BLaER1 (cell line): ENCODE results near the gene DLX3.
A peak's percentile ranks its signal among the peaks of the same experiment; 100 is the strongest.

Experiments used
- H3K27ac ChIP-seq: shearing (Covaris generic); formaldehyde crosslinking; 2 replicates; pipeline ENCODE4 v1.8.1; 2022
- H3K27me3 ChIP-seq: shearing (Covaris generic); formaldehyde crosslinking; 2 replicates; pipeline ENCODE4 v1.8.1; 2022
- H3K36me3 ChIP-seq: shearing (Covaris generic); formaldehyde crosslinking; 2 replicates; pipeline ENCODE4 v1.8.1; 2022
- H3K4me1 ChIP-seq: shearing (Covaris generic); formaldehyde crosslinking; 2 replicates; pipeline ENCODE4 v1.8.1; 2022
- H3K4me2 ChIP-seq: shearing (Covaris generic); formaldehyde crosslinking; 2 replicates; pipeline ENCODE4 v1.8.1; 2022
- H3K4me3 ChIP-seq: shearing (Covaris generic); formaldehyde crosslinking; 2 replicates; pipeline ENCODE4 v1.8.1; 2022
- H3K9ac ChIP-seq: shearing (Covaris generic); formaldehyde crosslinking; 2 replicates; pipeline ENCODE4 v1.8.1; 2022
- H3K9me3 ChIP-seq: shearing (Covaris generic); formaldehyde crosslinking; 2 replicates; pipeline ENCODE4 v1.8.1; 2022
- H4K20me1 ChIP-seq: shearing (Covaris generic); formaldehyde crosslinking; 2 replicates; pipeline ENCODE4 v1.8.1; 2022
- Cebpa-rat ChIP-seq: shearing (Covaris generic); IDR thresholded peaks from 2 replicates; pipeline ENCODE4 v1.8.1; 2022

DLX3 gene

GRCh38 chr17:49969134-49969759, 25.8 kb downstream of the DLX3 start, which contains the start of gene DLX4:
TSS of gene DLX4 (plus strand) at chr17:49969190. CDS start at chr17:49969469, 279 bp downstream.
- Histone ChIP-seq H3K27ac (no peak within 1 kb of the TSS), H3K4me2 (peak within 1 kb of the TSS; percentile 77), H3K36me3 (no peaks in the 10 kb centered on the region), H4K20me1 (peaks cover 78% of the 10 kb centered on the region), H3K9me3 (peaks cover 27% of the 10 kb centered on the region), H3K9ac (0 out of 2 replicates have a peak within 1 kb of the TSS, but pooled peaks have one; percentile 2), H3K4me1 (peaks cover 15% of the 10 kb centered on the region), H3K27me3 (peaks cover 100% of the 10 kb centered on the region), H3K4me3 (peak within 1 kb of the TSS; percentile 65)
- no peak for TF ChIP-seq Cebpa-rat

GRCh38 chr17:49968405-49969133, 26.5 kb downstream of the DLX3 start:
- 0 out of 2 replicates have a peak overlapping the region, but pooled peaks have one; percentile 2 for H3K9ac ChIP-seq
- peak; percentile 88 for TF ChIP-seq Cebpa-rat
- peaks cover 100% of the 10 kb centered on the region for H3K27me3 ChIP-seq
- no peak overlapping the region for H3K27ac ChIP-seq
- H3K9me3 ChIP-seq: peaks cover 27% of the 10 kb centered on the region
- H3K36me3 ChIP-seq: no peaks in the 10 kb centered on the region
- peak overlapping the region; percentile 65 for H3K4me3 ChIP-seq
- peaks cover 15% of the 10 kb centered on the region for H3K4me1 ChIP-seq
- peaks cover 80% of the 10 kb centered on the region for H4K20me1 ChIP-seq
- peak overlapping the region; percentile 77 for H3K4me2 ChIP-seq

DNA sequence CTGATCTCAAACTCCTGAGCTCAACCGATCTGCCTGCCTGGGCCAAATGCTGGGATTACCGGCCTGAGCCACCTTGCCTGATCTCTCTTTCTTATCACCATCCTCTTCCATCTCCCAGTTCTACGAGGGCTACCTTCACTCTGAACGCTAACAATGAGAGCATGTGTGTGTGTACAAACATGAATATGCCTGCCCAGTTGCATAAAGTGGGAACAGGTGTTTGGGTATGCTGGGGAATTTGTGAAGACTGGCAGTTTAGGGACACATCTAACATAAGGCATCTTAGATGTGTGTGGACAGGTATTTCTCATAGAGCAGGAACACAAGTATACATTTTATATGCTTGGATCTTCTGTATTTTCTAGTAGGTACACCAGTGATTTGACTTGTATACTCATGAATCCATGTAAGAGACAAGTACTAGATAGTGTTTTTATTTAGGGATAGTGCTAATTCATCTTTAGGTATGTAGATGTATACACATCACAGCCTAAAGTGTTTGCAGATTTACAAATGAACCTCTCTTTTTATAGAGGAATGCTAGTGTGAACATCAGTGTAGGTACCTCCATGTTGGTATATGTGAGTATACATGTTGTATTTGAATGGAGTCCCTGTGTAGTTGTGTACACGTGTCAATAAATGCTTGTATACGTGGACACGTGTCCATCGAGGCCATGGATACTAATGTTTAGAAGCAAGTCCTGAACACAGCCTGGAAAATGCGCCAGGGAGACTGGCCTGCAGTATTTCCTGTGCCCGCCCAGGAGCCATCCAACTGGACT, 27.2 kb downstream of the DLX3 start:
- no peak for TF ChIP-seq Cebpa-rat
- Histone ChIP-seq H3K9me3 (peaks cover 27% of the 10 kb centered on the region), H3K36me3 (no peaks in the 10 kb centered on the region), H3K4me2 (peak overlapping the region; percentile 77), H3K4me3 (peak overlapping the region; percentile 65), H3K27me3 (peaks cover 100% of the 10 kb centered on the region), H3K9ac (no peak overlapping the region), H3K4me1 (peaks cover 15% of the 10 kb centered on the region), H4K20me1 (peaks cover 76% of the 10 kb centered on the region), H3K27ac (no peak overlapping the region)

DNA sequence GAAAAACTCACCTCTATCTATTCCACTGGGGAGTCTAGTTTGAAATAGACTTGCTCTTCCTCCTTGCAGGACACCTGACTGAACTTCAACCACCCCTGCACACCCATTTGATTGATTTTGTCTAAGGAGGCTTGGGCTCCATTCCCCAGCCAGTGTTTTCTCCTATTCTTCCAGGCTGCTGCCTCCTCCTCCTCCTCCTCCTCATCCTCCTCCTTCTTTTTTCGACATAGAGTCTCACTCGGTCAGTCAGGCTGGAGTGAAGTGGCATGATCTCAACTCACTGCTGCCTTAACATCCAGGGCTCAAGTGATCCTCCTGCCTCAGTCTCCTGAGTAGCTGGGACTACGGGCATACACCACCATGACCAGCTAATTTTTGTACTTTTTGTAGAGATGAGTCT, 27.8 kb downstream of the DLX3 start:
- Histone ChIP-seq H3K4me1 (peaks cover 15% of the 10 kb centered on the region), H3K4me3 (no peak overlapping the region), H4K20me1 (peaks cover 76% of the 10 kb centered on the region), H3K36me3 (no peaks in the 10 kb centered on the region), H3K4me2 (no peak overlapping the region), H3K9ac (no peak overlapping the region), H3K27ac (no peak overlapping the region), H3K27me3 (peaks cover 100% of the 10 kb centered on the region), H3K9me3 (peaks cover 27% of the 10 kb centered on the region)
- TF ChIP-seq Cebpa-rat: no peak

DNA sequence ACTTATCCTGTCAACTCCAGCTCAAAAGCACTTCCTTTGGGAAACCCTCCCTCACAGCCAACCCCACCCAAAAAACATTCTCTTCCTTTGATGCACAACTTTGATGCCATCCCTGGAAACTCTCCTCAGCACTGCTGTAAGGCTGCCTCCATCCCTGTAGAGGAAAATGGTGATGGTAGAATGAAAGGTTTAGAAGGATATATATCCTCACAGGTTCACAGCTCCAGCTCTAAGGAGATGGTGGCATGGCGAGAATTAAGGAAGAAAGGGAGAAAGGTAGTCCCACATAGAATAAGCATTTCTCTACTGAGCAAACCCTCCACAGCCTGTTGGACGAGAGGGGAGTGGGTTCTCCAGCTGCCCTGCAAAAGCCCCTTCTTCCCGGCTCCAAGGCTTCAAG, 28.3 kb downstream of the DLX3 start:
- Histone ChIP-seq H3K9me3 (peaks cover 27% of the 10 kb centered on the region), H3K36me3 (no peaks in the 10 kb centered on the region), H3K27ac (no peak overlapping the region), H4K20me1 (peaks cover 71% of the 10 kb centered on the region), H3K4me2 (no peak overlapping the region), H3K27me3 (peaks cover 100% of the 10 kb centered on the region), H3K4me3 (no peak overlapping the region), H3K4me1 (peaks cover 15% of the 10 kb centered on the region), H3K9ac (no peak overlapping the region)
- TF ChIP-seq Cebpa-rat: no peak

DNA sequence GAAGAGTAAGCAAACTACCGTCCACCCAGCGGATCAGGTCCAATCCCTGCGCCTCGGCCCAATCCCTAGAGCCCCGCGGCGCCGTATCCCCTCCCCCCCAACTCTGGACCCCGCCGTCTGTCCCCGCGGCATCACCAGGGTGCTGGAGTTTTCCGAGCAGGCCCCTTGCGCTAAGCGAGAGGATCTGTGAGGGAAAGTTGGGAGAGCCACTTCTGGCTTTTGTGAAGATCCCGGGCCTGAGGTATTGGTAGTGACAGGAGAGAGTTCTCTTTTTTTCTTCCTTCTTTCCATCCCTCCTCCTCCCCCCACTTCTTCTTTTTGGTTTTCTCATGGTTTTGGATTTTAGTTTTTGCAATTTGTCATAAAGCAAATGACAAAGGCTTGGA, 29.5 kb downstream of the DLX3 start:
- H3K36me3 ChIP-seq: no peaks in the 10 kb centered on the region
- no peak overlapping the region for H3K4me3 ChIP-seq
- H3K9ac ChIP-seq: no peak overlapping the region
- peaks cover 27% of the 10 kb centered on the region for H3K9me3 ChIP-seq
- peaks cover 99% of the 10 kb centered on the region for H3K27me3 ChIP-seq
- no peak overlapping the region for H3K27ac ChIP-seq
- H3K4me2 ChIP-seq: no peak overlapping the region
- TF ChIP-seq Cebpa-rat: no peak
- peaks cover 15% of the 10 kb centered on the region for H3K4me1 ChIP-seq
- peaks cover 59% of the 10 kb centered on the region for H4K20me1 ChIP-seq

- Histone ChIP-seq H3K9me3 (peaks cover 27% of the 10 kb centered on the region), H3K4me2 (no peak overlapping the region), H3K27me3 (peaks cover 94% of the 10 kb centered on the region), H3K36me3 (no peaks in the 10 kb centered on the region), H3K27ac (no peak overlapping the region), H3K4me1 (peaks cover 15% of the 10 kb centered on the region), H3K9ac (no peak overlapping the region), H4K20me1 (peaks cover 53% of the 10 kb centered on the region), H3K4me3 (no peak overlapping the region)
- no peak for TF ChIP-seq Cebpa-rat
Measured at GRCh38 chr17:49964769-49965523, 30.1 kb downstream of the DLX3 start.

DNA sequence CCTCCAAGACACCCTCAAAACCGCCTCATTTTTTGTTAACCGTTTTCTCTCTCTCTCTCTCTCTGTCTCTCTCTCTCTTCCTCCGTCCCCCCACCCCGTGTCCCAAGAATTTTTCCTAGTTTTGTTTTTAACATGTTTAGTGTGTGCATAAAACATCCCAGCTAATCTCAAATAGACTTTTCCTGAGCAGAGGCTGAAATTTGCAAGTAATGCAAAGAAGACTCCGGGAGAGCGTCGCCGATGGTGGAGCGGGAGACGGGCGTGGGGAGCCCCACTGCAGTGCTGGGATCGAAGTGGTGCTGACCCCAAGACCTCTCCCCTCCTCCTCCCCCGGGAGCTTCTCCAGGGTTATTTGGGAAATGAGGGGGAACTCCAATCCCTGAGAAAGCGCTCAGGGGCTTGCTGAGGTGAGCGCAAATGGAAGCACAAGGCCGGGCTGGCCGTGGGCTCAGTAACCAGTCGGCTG, 30.7 kb downstream of the DLX3 start:
- Histone ChIP-seq H3K4me3 (no peak overlapping the region), H3K4me2 (no peak overlapping the region), H3K27me3 (peaks cover 87% of the 10 kb centered on the region)

More for the DNA sequence above, 30.7 kb downstream of the DLX3 start:
- H3K9ac ChIP-seq: no peak overlapping the region
- peaks cover 27% of the 10 kb centered on the region for H3K9me3 ChIP-seq
- no peak for TF ChIP-seq Cebpa-rat
- H3K27ac ChIP-seq: no peak overlapping the region
- peaks cover 14% of the 10 kb centered on the region for H3K4me1 ChIP-seq
- H4K20me1 ChIP-seq: peaks cover 51% of the 10 kb centered on the region; the same call in 1 of the 2 replicates
- H3K36me3 ChIP-seq: no peaks in the 10 kb centered on the region
